Measurements from ENCODE around the gene CD96.

CD96 gene

DNA sequence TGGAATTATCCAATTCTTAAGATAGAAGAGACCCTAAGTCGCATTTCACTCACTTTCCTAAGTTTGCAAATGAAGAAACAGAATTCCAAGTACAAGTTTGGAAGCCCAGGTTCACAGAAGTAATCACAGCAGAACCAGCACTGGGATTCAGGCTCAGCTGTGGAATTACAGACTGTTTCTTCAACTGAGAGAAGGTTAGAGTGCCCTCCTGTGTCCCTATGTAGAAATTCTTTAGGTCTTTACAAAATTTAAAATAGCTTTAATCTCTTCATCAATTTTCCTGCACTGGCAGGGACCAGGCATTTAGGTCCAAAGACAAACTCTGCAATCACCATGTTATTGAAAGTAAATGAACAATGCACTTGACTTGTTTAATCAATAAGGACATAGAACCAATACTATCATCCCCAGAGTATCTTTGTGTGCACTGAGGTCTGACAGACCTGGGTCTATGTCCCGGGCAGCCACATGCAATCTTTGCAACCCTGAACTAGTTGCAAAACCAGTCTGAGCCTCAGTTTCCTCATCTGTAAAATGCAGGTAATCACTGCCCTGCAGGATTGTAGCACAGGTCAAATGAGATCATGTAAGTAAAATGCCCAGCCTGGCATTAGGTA, 149.4 kb downstream of the CD96 start:
- Histone ChIP-seq H3K4me3 (ENCODE audit: severe bottlenecking) (no peak overlapping the region), H3K27me3 (ENCODE audit: insufficient read depth, poor library complexity, severe bottlenecking) (no peaks in the 10 kb centered on the region), H3K27ac (ENCODE audit: poor library complexity, severe bottlenecking) (peak overlapping the region; percentile 33), H3K4me1 (ENCODE audit: insufficient read depth, poor library complexity, severe bottlenecking) (peaks cover 32% of the 10 kb centered on the region), H3K9me3 (ENCODE audit: severe bottlenecking) (no peaks in the 10 kb centered on the region), H3K36me3 (ENCODE audit: low read depth) (no peaks in the 10 kb centered on the region; the same call in 1 of the 2 replicates)
- TF ChIP-seq, protein P1, sequence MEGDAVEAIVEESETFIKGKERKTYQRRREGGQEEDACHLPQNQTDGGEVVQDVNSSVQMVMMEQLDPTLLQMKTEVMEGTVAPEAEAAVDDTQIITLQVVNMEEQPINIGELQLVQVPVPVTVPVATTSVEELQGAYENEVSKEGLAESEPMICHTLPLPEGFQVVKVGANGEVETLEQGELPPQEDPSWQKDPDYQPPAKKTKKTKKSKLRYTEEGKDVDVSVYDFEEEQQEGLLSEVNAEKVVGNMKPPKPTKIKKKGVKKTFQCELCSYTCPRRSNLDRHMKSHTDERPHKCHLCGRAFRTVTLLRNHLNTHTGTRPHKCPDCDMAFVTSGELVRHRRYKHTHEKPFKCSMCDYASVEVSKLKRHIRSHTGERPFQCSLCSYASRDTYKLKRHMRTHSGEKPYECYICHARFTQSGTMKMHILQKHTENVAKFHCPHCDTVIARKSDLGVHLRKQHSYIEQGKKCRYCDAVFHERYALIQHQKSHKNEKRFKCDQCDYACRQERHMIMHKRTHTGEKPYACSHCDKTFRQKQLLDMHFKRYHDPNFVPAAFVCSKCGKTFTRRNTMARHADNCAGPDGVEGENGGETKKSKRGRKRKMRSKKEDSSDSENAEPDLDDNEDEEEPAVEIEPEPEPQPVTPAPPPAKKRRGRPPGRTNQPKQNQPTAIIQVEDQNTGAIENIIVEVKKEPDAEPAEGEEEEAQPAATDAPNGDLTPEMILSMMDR (IDR thresholded peaks at IDR 0.05; ENCODE audit: poor library complexity, severe bottlenecking), result peak; percentile 87
- ATAC-seq (ENCODE audit: low read depth) (peak; percentile 58), DNase-seq (ENCODE audit: low spot score) (no peak)

DNA sequence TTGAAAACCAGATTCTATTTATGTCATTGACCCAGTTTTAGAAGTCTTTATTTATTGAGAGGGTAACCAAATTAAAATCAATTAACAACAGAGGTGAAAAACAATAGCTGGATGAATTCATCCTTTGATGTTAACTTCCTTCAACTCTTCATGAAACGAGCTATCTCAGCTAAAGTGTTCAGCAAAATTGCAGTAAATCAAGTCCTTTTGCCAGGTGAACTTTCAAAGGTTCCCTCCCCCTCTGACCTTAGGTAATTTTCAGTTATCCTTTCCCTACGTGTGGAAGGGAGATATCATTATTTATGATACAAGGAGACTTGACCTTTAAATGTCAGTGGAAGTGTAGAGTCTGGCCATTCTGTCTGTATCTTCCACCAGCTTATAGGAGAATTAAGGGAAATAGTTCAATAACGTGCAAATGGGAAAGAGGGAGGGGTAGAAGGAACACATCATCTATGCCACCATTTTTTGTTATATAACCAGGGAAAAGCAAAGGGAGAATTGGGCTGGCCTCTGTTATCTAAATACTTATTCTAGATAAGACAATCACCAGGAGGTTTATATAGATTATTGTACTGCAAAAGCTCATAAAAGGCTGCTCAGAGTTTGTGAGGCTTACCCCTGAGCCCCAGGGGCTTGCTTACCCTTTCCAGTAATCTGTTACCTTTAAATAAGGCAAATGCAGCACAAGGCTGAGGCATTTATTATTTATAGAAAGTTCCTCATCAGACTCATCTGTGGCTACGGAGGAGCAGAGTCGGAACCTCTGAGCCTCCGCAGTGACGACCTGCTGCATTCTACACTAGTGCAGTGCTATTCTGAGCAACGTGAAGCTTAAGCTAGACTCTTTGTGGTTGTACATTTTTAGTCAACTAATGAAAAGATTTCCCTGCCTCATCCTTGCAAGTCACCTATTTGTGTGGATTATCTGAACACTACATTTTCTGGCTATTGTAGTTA, 150.9 kb downstream of the CD96 start:
- no peak overlapping the region for H3K27ac ChIP-seq (ENCODE audit: poor library complexity, severe bottlenecking)
- H3K4me1 ChIP-seq (ENCODE audit: insufficient read depth, poor library complexity, severe bottlenecking), result peaks cover 36% of the 10 kb centered on the region
- H3K36me3 ChIP-seq (ENCODE audit: low read depth), result no peaks in the 10 kb centered on the region; the same call in 1 of the 2 replicates
- TF ChIP-seq, protein P1 (IDR thresholded peaks at IDR 0.05; ENCODE audit: poor library complexity, severe bottlenecking), result no peak
- H3K9me3 ChIP-seq (ENCODE audit: severe bottlenecking), result no peaks in the 10 kb centered on the region
- DNase-seq (ENCODE audit: low spot score) (no peak), ATAC-seq (ENCODE audit: low read depth) (no peak)
- H3K4me3 ChIP-seq (ENCODE audit: severe bottlenecking), result no peak overlapping the region
- H3K27me3 ChIP-seq (ENCODE audit: insufficient read depth, poor library complexity, severe bottlenecking), result no peaks in the 10 kb centered on the region

DNA sequence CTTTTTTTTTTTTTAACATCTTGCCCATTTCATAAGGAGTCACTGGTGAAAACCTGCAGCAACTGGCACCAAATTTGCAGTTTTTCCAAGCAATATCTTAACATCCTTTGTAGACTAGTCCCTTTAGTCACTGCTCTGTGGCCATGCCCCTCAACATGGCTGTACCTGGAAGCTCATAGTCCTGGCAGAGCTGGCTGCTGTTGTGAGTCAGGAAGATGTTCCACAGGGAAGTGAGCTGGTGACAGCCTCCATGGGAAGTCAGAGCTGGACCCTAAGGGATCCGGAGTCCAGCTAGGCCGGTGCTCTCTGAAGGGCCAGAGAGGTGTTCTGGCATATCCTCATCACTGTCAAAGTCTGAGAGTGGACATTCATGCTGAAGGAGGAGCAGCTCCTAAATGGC, 152.5 kb downstream of the CD96 start:
- Histone ChIP-seq H3K4me3 (ENCODE audit: severe bottlenecking) (no peak overlapping the region), H3K9me3 (ENCODE audit: severe bottlenecking) (no peaks in the 10 kb centered on the region), H3K27ac (ENCODE audit: poor library complexity, severe bottlenecking) (peak overlapping the region; percentile 89), H3K4me1 (ENCODE audit: insufficient read depth, poor library complexity, severe bottlenecking) (peaks cover 38% of the 10 kb centered on the region), H3K27me3 (ENCODE audit: insufficient read depth, poor library complexity, severe bottlenecking) (no peaks in the 10 kb centered on the region), H3K36me3 (ENCODE audit: low read depth) (no peaks in the 10 kb centered on the region; the same call in 1 of the 2 replicates)
- TF ChIP-seq, protein P1 (IDR thresholded peaks at IDR 0.05; ENCODE audit: poor library complexity, severe bottlenecking), result no peak
- ATAC-seq (ENCODE audit: low read depth) (no peak), DNase-seq (ENCODE audit: low spot score) (no peak)

DNA sequence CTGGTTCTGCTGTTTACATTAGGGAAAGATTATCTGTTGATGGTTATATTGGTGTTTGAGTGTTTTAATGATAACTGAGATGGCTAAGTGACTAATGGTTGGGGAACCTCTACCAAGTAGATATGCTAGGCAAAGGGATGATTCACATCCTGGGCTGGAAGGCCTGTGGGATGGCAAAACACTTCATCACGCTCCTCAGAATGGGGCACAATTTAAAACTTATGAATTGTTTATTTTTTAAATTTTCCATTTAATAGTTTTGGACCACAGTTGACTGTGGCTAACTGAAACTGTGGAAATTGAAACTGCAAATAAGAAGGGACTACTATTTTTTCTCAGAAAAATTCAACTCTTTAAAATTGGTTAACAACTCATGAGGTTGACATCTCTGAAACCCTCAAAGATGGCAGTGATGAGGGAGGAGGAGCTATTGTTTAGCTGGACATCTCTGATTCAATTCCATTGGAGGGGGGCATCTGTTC, 153.7 kb downstream of the CD96 start:
- peak overlapping the region; percentile 89 for H3K27ac ChIP-seq (ENCODE audit: poor library complexity, severe bottlenecking)
- H3K9me3 ChIP-seq (ENCODE audit: severe bottlenecking), result no peaks in the 10 kb centered on the region
- ATAC-seq (ENCODE audit: low read depth) (peak; percentile 99), DNase-seq (ENCODE audit: low spot score) (no peak)
- no peak overlapping the region for H3K4me3 ChIP-seq (ENCODE audit: severe bottlenecking)
- no peaks in the 10 kb centered on the region for H3K27me3 ChIP-seq (ENCODE audit: insufficient read depth, poor library complexity, severe bottlenecking)
- H3K4me1 ChIP-seq (ENCODE audit: insufficient read depth, poor library complexity, severe bottlenecking), result peaks cover 31% of the 10 kb centered on the region
- TF ChIP-seq, protein P1 (IDR thresholded peaks at IDR 0.05; ENCODE audit: poor library complexity, severe bottlenecking), result no peak
- H3K36me3 ChIP-seq (ENCODE audit: low read depth), result no peaks in the 10 kb centered on the region; the same call in 1 of the 2 replicates
